GM12878 (cell line): ENCODE results near the gene CFAP47. TPM values are rescaled to one million over a fixed set of nuclear protein-coding genes. Genes with fewer than 3 reads are reported as not detected.

ENCODE experiments used
- ATAC-seq: fragments of 200-7000 bp; cut with Tn5 transposase; 3 replicates; pipeline ENCODE4 v1.9.1; 2020; ENCODE audit warnings: mild to moderate bottlenecking, moderate library complexity
- BruUV-seq: library from RNA; stranded (reverse); fragments of 400-500 nt; replicated peaks from 2 replicates; lab custom pipeline; 2021; lab: Mats Ljungman, UMichigan
- CTCF ChIA-PET: fragments of 300-600 bp; sonication (Branson Sonifier 250); formaldehyde crosslinking; extraction: SDS; loops from one replicate; lab custom pipeline; 2021; ENCODE audit warnings: inconsistent platforms; lab: Yijun Ruan, JAX
- POLR2A ChIA-PET: fragments of 350-600 bp; formaldehyde crosslinking; extraction: SDS; loops from one replicate; lab custom pipeline; 2021; ENCODE audit warnings: inconsistent platforms; lab: Charles Lee
- RAD21 ChIA-PET: fragments of 300-600 bp; sonication (Branson Sonifier 250); formaldehyde crosslinking; loops from one replicate; lab custom pipeline; 2023; ENCODE audit warnings: antibody characterized with exemption; ENCODE audit not compliant: unreplicated experiment; lab: Charles Lee
- SMC1A ChIA-PET: fragments of 300-600 bp; sonication (Branson Sonifier 250); formaldehyde crosslinking; loops from one replicate; lab custom pipeline; 2023; ENCODE audit not compliant: unreplicated experiment, uncharacterized antibody; lab: Charles Lee
- DNase-seq: peaks from one replicate; pipeline ENCODE4 v3.0.0-alpha.2; 2011; ENCODE audit warnings: low read depth, low spot score
- FAIRE-seq: peaks from 3 replicates; lab custom pipeline; 2011; peaks lifted over from hg19 to GRCh38; lab: Jason Lieb, UNC
- H2AFZ ChIP-seq: 2 replicates; pipeline ENCODE4 v1.6.0; 2011; ENCODE audit warnings: low read depth, low read length, control low read depth; ENCODE audit not compliant: control insufficient read depth
- H3K27ac ChIP-seq: 2 replicates; pipeline ENCODE4 v1.5.1; 2011; ENCODE audit warnings: control low read depth; ENCODE audit not compliant: control insufficient read depth, insufficient read depth
- H3K27me3 ChIP-seq, 2 experiments: replicated peaks in 1 of 2; 2 replicates each; pipeline versions ENCODE4 v1.6.0 to v1.6.1; 2011; ENCODE audit warnings: low read length in 1 of 2; ENCODE audit not compliant: control insufficient read depth in 2 of 2, insufficient read depth in 2 of 2
- H3K36me3 ChIP-seq, 2 experiments: 2 replicates each; pipeline ENCODE4 v1.5.1; 2011; ENCODE audit warnings: low read length in 1 of 2; ENCODE audit not compliant: control insufficient read depth in 2 of 2, insufficient read depth in 2 of 2
- H3K4me1 ChIP-seq: 2 replicates; pipeline ENCODE4 v1.6.1; 2011; ENCODE audit warnings: mild to moderate bottlenecking, low read length, moderate library complexity, mixed read lengths; ENCODE audit not compliant: control insufficient read depth, insufficient read depth
- H3K4me2 ChIP-seq: 2 replicates; pipeline ENCODE4 v1.6.0; 2011; ENCODE audit warnings: control low read depth; ENCODE audit not compliant: control insufficient read depth, insufficient read depth
- H3K4me3 ChIP-seq: fragments of 200-600 bp; sonication (generic); 2 replicates; pipeline ENCODE4 v1.5.1; 2016
- H3K79me2 ChIP-seq: 2 replicates; pipeline ENCODE4 v1.6.0; 2011; ENCODE audit warnings: low read length; ENCODE audit not compliant: control insufficient read depth, insufficient read depth
- H3K9ac ChIP-seq: 2 replicates; pipeline ENCODE4 v1.8.0; 2011; ENCODE audit warnings: low read length, control low read depth, mixed read lengths; ENCODE audit not compliant: control insufficient read depth, insufficient read depth
- H3K9me3 ChIP-seq: replicated peaks from 3 replicates; pipeline ENCODE4 v1.5.1; 2011; ENCODE audit warnings: mild to moderate bottlenecking, low read length; ENCODE audit not compliant: control insufficient read depth, insufficient read depth
- H4K20me1 ChIP-seq: 2 replicates; pipeline ENCODE4 v1.6.0; 2011; ENCODE audit not compliant: control insufficient read depth, insufficient read depth
- CHD4 ChIP-seq: fragments of 200-600 bp; sonication (generic); IDR thresholded peaks from 2 replicates; pipeline ENCODE4 v1.6.1; 2016; ENCODE audit warnings: mild to moderate bottlenecking
- DPF2 ChIP-seq: fragments of 450-650 bp; IDR thresholded peaks from 2 replicates; pipeline ENCODE4 v1.6.1; 2017; ENCODE audit warnings: mild to moderate bottlenecking
- HDGF ChIP-seq: fragments of 450-650 bp; IDR thresholded peaks from 2 replicates; pipeline ENCODE4 v1.6.1; 2016; ENCODE audit warnings: antibody characterized with exemption
- JUNB ChIP-seq: IDR thresholded peaks from 2 replicates; pipeline ENCODE4 v1.6.1; 2016; ENCODE audit warnings: antibody characterized with exemption, mild to moderate bottlenecking
- LARP7 ChIP-seq: fragments of 450-650 bp; IDR thresholded peaks from 2 replicates; pipeline ENCODE4 v1.6.1; 2017; ENCODE audit warnings: mild to moderate bottlenecking
- MAX ChIP-seq: IDR thresholded peaks from 2 replicates; pipeline ENCODE4 v1.6.1; 2012; ENCODE audit warnings: low read depth, low read length, improper control_type of control experiment
- MTA2 ChIP-seq: fragments of 450-650 bp; IDR thresholded peaks from 2 replicates; pipeline ENCODE4 v1.6.1; 2016; ENCODE audit warnings: low read depth, mild to moderate bottlenecking, moderate library complexity
- MYB ChIP-seq: fragments of 150-350 bp; IDR thresholded peaks from 2 replicates; pipeline ENCODE4 v1.6.1; 2014; ENCODE audit warnings: mild to moderate bottlenecking, low read depth, low read length, borderline replicate concordance
- PBX3 ChIP-seq: IDR thresholded peaks from 2 replicates; pipeline ENCODE4 v1.6.1; 2011; ENCODE audit warnings: mild to moderate bottlenecking, low read depth, low read length, moderate library complexity; ENCODE audit not compliant: insufficient replicate concordance
- RELA ChIP-seq: fragments of 450-650 bp; IDR thresholded peaks from 2 replicates; pipeline ENCODE4 v1.8.0; 2014; ENCODE audit warnings: borderline replicate concordance; ENCODE audit not compliant: partially characterized antibody
- RELB ChIP-seq: fragments of 450-650 bp; IDR thresholded peaks from 2 replicates; pipeline ENCODE4 v1.6.1; 2017; ENCODE audit warnings: low read depth, mild to moderate bottlenecking, moderate library complexity
- SMAD1 ChIP-seq: fragments of 450-650 bp; IDR thresholded peaks from 2 replicates; pipeline ENCODE4 v1.6.1; 2018; ENCODE audit warnings: mild to moderate bottlenecking, low read depth; ENCODE audit not compliant: partially characterized antibody
- ZNF217 ChIP-seq: fragments of 450-650 bp; IDR thresholded peaks from 2 replicates; pipeline ENCODE4 v1.6.1; 2017; ENCODE audit warnings: antibody characterized with exemption, mild to moderate bottlenecking
- ZSCAN29 ChIP-seq: fragments of 450-650 bp; IDR thresholded peaks from 2 replicates; pipeline ENCODE4 v1.6.1; 2017; ENCODE audit warnings: mild to moderate bottlenecking, moderate library complexity
- WGBS: methylation state at CpG from one replicate; pipeline ENCODE4 v1.1.6; 2016; ENCODE audit warnings: low lambda C conversion rate; ENCODE audit not compliant: insufficient replicate concordance, insufficient coverage; ENCODE audit errors: missing lambda C conversion rate; 5-methylcytosine and 5-hydroxymethylcytosine counted together
- in situ Hi-C: fragments of 300-500 bp; cut with MboI; formaldehyde crosslinking; loops from 9 replicates; pipeline ENCODE4 v1.14.3; 2018; ENCODE audit warnings: mixed read lengths
- intact Hi-C: fragments of 100-400 bp; cut with micrococcal nuclease; formaldehyde crosslinking; loops from one replicate; pipeline ENCODE4 v1.14.2; 2022; ENCODE audit not compliant: unreplicated experiment
- polyA plus RNA-seq, 11 experiments: library from polyadenylated mRNA; depleted of rRNA in 4 of 11; unstranded in 6 of 11; stranded (reverse) in 5 of 11; fragments of >200 nt; fragmentation: Nextera tagmentation in 4 of 11; fragmentation: Illumina TruSeq in 1 of 11; extraction: Ambion mirVana in 4 of 11; extraction: Trizol in 1 of 11; gene quantifications; 1 replicate in 1 of 11; 2 replicates in 10 of 11; pipeline versions ENCODE4 v1.2.1 to v1.2.3, GENCODE V29; 2011 to 2016; ENCODE audit warnings: inconsistent platforms in 2 of 11, missing spikeins in 2 of 11, low read depth in 1 of 11
- total RNA-seq, 4 experiments: library from RNA; depleted of rRNA in 3 of 4; stranded (reverse); fragments of >200 nt in 3 of 4; fragmentation: Illumina TruSeq in 1 of 4; extraction: Trizol in 1 of 4; gene quantifications; 2 replicates each; pipeline versions ENCODE4 v1.2.1 to v1.2.3, GENCODE V29; 2013 to 2021

CFAP47 gene
- total and polyA plus RNA-seq, 10 of the 15 experiments (the other 5 are each of a cell fraction or from before 2014, with no cell fraction given): 0.02 to 0.88 (median 0.06) TPM; not detected in 3

GRCh38 chrX:36407836-36408235, 488.3 kb downstream of the CFAP47 start:
- SMC1A ChIA-PET: no interaction called here
- Histone ChIP-seq H3K4me1 (no peaks in the 10 kb centered on the region), H3K4me3 (no peak overlapping the region), H2AFZ (no peak overlapping the region), H3K79me2 (no peaks in the 10 kb centered on the region), H3K4me2 (no peak overlapping the region), H3K9me3 (no peaks in the 10 kb centered on the region), H3K27ac (no peak overlapping the region), H4K20me1 (no peaks in the 10 kb centered on the region), H3K9ac (no peak overlapping the region), H3K27me3 (no peaks in the 10 kb centered on the region), H3K36me3 (no peaks in the 10 kb centered on the region)
- POLR2A ChIA-PET: no interaction called here
- ATAC-seq (no peak), FAIRE-seq (no peak), DNase-seq (no peak)
- CTCF ChIA-PET: no interaction called here
- in situ Hi-C loops: no loop called here
- RAD21 ChIA-PET: no interaction called here
- no peak for TF ChIP-seq DPF2
- intact Hi-C loops: no loop called here
- no TSS peak for BruUV-seq
- WGBS: 55% methylated on average over 8 of the region's 8 CpGs

DNA sequence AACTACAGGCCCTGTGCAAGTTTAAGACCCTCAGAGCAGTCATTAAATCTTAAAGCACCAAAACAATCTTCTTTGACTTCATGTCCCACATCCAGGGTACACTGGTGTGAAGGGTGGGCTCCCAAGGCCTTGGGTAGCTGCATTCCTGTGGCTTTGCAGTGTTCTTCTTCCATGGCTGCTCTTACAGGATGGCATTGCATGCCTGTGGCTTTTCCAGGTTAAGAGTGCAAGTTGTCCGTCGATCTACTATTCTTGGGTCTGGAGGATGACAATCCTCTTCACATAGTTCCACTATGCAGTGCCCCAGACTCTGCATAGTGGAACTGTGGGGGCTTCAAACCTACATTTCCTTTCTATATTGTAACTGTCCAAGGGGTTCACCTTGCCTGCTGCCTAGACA, 494.5 kb downstream of the CFAP47 start:
- Histone ChIP-seq H3K4me2 (no peak overlapping the region), H3K79me2 (no peaks in the 10 kb centered on the region), H3K27me3 (no peaks in the 10 kb centered on the region), H3K9me3 (no peaks in the 10 kb centered on the region), H3K27ac (no peak overlapping the region), H3K9ac (no peak overlapping the region), H3K36me3 (no peaks in the 10 kb centered on the region), H4K20me1 (no peaks in the 10 kb centered on the region), H3K4me3 (no peak overlapping the region), H3K4me1 (no peaks in the 10 kb centered on the region), H2AFZ (no peak overlapping the region)
- ChIA-PET SMC1A (no interaction called here), POLR2A (no interaction called here), CTCF (no interaction called here), RAD21 (no interaction called here)
- intact Hi-C loops (no loop called here), in situ Hi-C loops (no loop called here)
- WGBS: 83% methylated on average over 2 of the region's 2 CpGs
- DNase-seq (no peak), FAIRE-seq (no peak), ATAC-seq (no peak)
- BruUV-seq: no TSS peak
- TF ChIP-seq JUNB (no peak), MAX (no peak), ZNF217 (no peak), MTA2 (no peak), ZSCAN29 (no peak), CHD4 (no peak), PBX3 (no peak), SMAD1 (no peak), RELA (no peak), RELB (no peak), MYB (no peak), LARP7 (no peak), HDGF (no peak)
